ENCODE measurements around the gene TET1. TPM values are rescaled to one million over a fixed set of nuclear protein-coding genes. Genes with fewer than 3 reads are reported as not detected.

TET1 gene
- total RNA-seq, 4 donors from 2014 or later: 1.5 to 3.3 (median 1.5) TPM

GRCh38 chr10:68725016-68725415 lies 164.9 kb downstream of the TET1 start:
- no peaks in the 10 kb centered on the region for H3K9me3 ChIP-seq
- H3K4me3 ChIP-seq: no peak overlapping the region
- H3K4me1 ChIP-seq: peaks cover 0 to 12% (median 10%) of the 10 kb centered on the region in 4 donors
- DNase-seq: no peak
- no peak for TF ChIP-seq POLR2A (IDR thresholded peaks at IDR 0.05)
- TF ChIP-seq EP300 (IDR thresholded peaks at IDR 0.05; ENCODE audit: low read depth): no peak
- TF ChIP-seq CTCF (IDR thresholded peaks at IDR 0.05): no peak
- TF ChIP-seq POLR2AphosphoS5 (IDR thresholded peaks at IDR 0.05): no peak
- H3K27ac ChIP-seq: no peak overlapping the region
- in situ Hi-C loops (cut with MboI; ENCODE audit: low pct_ligation_motif_present in 1 of 4, low pct_unique_long_range_greater_than_20kb in 1 of 4, low sequenced_read_pairs in 3 of 4) (no loop called here), intact Hi-C loops (cut with DNase I; ENCODE audit: low total_unique reads) (no loop called here)
- WGBS, 2 donors (ENCODE audit: low coverage in 1 of 2): 90 to 96% methylated on average over 4 to 14 of the region's 14 CpGs
- no peaks in the 10 kb centered on the region for H3K27me3 ChIP-seq
- peaks cover 0 to 39% (median 17%) of the 10 kb centered on the region in 4 donors for H3K36me3 ChIP-seq

DNA sequence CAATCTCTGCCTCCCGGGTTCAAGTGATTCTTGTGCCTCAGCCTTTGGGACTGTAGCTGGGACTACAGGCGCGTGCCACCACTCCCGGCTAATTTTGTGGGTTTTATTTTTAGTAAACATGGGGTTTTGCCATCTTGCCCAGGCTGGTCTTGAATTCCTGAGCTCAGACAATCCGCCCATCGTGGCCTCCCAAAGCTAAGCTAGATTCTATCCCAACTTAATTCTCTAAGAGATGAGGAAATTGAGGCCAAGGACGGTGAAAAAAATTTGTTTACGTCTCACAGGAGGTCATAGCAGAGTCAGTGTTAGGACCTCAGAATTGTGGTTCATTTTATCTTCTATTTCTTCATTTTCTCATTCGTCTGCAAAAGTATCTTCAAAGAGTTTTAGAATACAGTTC lies 167.0 kb downstream of the TET1 start:
- Histone ChIP-seq H3K36me3 (peaks cover 0 to 52% (median 22%) of the 10 kb centered on the region in 4 donors), H3K4me1 (peaks cover 0 to 9% (median 8%) of the 10 kb centered on the region in 4 donors), H3K27me3 (no peaks in the 10 kb centered on the region), H3K4me3 (no peak overlapping the region), H3K9me3 (no peaks in the 10 kb centered on the region), H3K27ac (no peak overlapping the region)
- TF ChIP-seq POLR2AphosphoS5 (IDR thresholded peaks at IDR 0.05) (no peak), POLR2A (IDR thresholded peaks at IDR 0.05) (no peak), CTCF (IDR thresholded peaks at IDR 0.05) (no peak), EP300 (IDR thresholded peaks at IDR 0.05; ENCODE audit: low read depth) (no peak)
- in situ Hi-C loops (cut with MboI; ENCODE audit: low pct_ligation_motif_present in 1 of 4, low pct_unique_long_range_greater_than_20kb in 1 of 4, low sequenced_read_pairs in 3 of 4) (no loop called here), intact Hi-C loops (cut with DNase I; ENCODE audit: low total_unique reads) (no loop called here)
- 86 to 88% methylated on average over 4 to 9 of the region's 9 CpGs for WGBS, 2 donors (ENCODE audit: low coverage in 1 of 2)
- DNase-seq: no peak

GRCh38 chr10:68732651-68733050 lies 172.5 kb downstream of the TET1 start:
- intact Hi-C loops (cut with DNase I; ENCODE audit: low total_unique reads) (no loop called here), in situ Hi-C loops (cut with MboI; ENCODE audit: low pct_ligation_motif_present in 1 of 4, low pct_unique_long_range_greater_than_20kb in 1 of 4, low sequenced_read_pairs in 3 of 4) (no loop called here)
- Histone ChIP-seq H3K27ac (no peak overlapping the region), H3K9me3 (no peaks in the 10 kb centered on the region), H3K36me3 (peaks cover 0 to 67% (median 33%) of the 10 kb centered on the region in 4 donors), H3K27me3 (no peaks in the 10 kb centered on the region), H3K4me3 (no peak overlapping the region), H3K4me1 (no peaks in the 10 kb centered on the region)
- DNase-seq: no peak
- 94 to 97% methylated on average over 6 to 8 of the region's 8 CpGs for WGBS, 2 donors (ENCODE audit: low coverage in 1 of 2)
- no peak for TF ChIP-seq POLR2AphosphoS5 (IDR thresholded peaks at IDR 0.05)
- no peak for TF ChIP-seq CTCF (IDR thresholded peaks at IDR 0.05)
- no peak for TF ChIP-seq EP300 (IDR thresholded peaks at IDR 0.05; ENCODE audit: low read depth)
- TF ChIP-seq POLR2A (IDR thresholded peaks at IDR 0.05): no peak

DNA sequence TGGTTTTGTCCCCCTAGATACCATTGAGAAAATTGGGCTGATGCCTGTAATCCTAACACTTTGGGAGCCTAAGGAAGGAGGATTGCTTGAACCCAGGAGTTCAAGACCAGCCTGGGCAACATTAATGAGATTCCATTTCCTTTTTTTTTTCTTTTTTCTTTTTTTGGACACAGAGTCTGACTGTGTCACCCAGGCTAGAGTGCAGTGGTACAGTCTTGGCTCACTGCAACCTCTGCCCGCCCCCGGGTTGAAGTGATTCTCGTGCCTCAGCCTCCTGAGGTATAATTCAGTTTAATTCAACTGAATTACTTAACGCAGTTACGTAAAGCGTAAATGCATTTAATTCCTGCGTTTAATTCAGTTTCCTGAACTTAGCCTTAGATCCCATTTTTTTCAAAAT lies 174.2 kb downstream of the TET1 start:
- no peaks in the 10 kb centered on the region for H3K4me1 ChIP-seq
- TF ChIP-seq CTCF (IDR thresholded peaks at IDR 0.05) (no peak), POLR2AphosphoS5 (IDR thresholded peaks at IDR 0.05) (no peak), POLR2A (IDR thresholded peaks at IDR 0.05) (no peak), EP300 (IDR thresholded peaks at IDR 0.05; ENCODE audit: low read depth) (no peak)
- H3K27me3 ChIP-seq: no peaks in the 10 kb centered on the region
- WGBS, 2 donors (ENCODE audit: low coverage in 1 of 2): 60 to 93% methylated on average over 1 to 7 of the region's 7 CpGs
- no peak overlapping the region for H3K27ac ChIP-seq
- intact Hi-C loops (cut with DNase I; ENCODE audit: low total_unique reads): no loop called here
- DNase-seq: no peak
- no peaks in the 10 kb centered on the region for H3K9me3 ChIP-seq
- in situ Hi-C loops (cut with MboI; ENCODE audit: low pct_ligation_motif_present in 1 of 4, low pct_unique_long_range_greater_than_20kb in 1 of 4, low sequenced_read_pairs in 3 of 4): no loop called here
- no peak overlapping the region for H3K4me3 ChIP-seq
- peaks cover 0 to 73% (median 36%) of the 10 kb centered on the region in 4 donors for H3K36me3 ChIP-seq

All from transverse colon (tissue), 4 donors.